ENCODE results near the gene S100A4.
"Not testable (repeated sequence)": the region's sequence is repeated elsewhere in the genome, so short reads cannot be mapped to it uniquely, and the experiment has no call there.

DNA sequence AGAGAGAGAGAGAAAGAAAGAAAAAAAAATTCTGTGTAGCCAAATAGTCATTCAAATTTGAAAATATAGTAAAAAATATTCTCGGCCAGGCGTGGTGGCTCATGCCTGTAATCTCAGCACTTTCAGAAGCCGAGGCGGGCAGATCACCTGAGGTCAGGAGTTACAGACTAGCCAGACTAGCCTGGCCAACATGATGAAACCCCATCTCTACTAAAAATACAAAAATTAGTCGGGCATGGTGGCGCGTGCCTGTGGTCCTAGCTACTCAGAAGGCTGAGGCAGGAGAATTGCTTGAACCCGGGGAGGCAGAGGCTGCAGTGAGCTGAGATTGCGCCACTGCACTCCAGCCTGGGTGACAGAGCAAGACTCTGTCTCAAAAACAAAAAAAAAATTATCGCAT lies 42.4 kb upstream of the S100A4 start:
- TF ChIP-seq, protein P1, sequence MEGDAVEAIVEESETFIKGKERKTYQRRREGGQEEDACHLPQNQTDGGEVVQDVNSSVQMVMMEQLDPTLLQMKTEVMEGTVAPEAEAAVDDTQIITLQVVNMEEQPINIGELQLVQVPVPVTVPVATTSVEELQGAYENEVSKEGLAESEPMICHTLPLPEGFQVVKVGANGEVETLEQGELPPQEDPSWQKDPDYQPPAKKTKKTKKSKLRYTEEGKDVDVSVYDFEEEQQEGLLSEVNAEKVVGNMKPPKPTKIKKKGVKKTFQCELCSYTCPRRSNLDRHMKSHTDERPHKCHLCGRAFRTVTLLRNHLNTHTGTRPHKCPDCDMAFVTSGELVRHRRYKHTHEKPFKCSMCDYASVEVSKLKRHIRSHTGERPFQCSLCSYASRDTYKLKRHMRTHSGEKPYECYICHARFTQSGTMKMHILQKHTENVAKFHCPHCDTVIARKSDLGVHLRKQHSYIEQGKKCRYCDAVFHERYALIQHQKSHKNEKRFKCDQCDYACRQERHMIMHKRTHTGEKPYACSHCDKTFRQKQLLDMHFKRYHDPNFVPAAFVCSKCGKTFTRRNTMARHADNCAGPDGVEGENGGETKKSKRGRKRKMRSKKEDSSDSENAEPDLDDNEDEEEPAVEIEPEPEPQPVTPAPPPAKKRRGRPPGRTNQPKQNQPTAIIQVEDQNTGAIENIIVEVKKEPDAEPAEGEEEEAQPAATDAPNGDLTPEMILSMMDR (IDR thresholded peaks at IDR 0.05), result not testable (repeated sequence)
- not testable (repeated sequence) for TF ChIP-seq POLR2A (IDR thresholded peaks at IDR 0.05); POLR2AphosphoS5 (IDR thresholded peaks at IDR 0.05; ENCODE audit: insufficient read depth in 1 of 2, low read depth in 1 of 2)

Data from vagina (tissue), 2 donors.